ENCODE measurements around the gene CRHR2. TPM values are rescaled to one million over a fixed set of nuclear protein-coding genes. Genes with fewer than 3 reads are reported as not detected.
"Not testable (repeated sequence)": the region's sequence is repeated elsewhere in the genome, so short reads cannot be mapped to it uniquely, and the experiment has no call there.

The CRHR2 gene
- not detected in 2 replicates for total RNA-seq (2014; rRNA removed; shearing (Covaris generic))

GRCh38 chr7:30682212-30683083 is at the start of gene CRHR2:
Gene CRHR2, minus strand, starts transcription at chr7:30682456. Its CDS starts 176 bp downstream, at chr7:30682280.
- DNase-seq (ENCODE audit: low read depth), result no peak

- DNase-seq (ENCODE audit: low read depth), result peak; percentile 70
Observed at GRCh38 chr7:30731581-30731980, 49.3 kb upstream of the CRHR2 start.

- no peak for DNase-seq (ENCODE audit: low read depth)
Observed at GRCh38 chr7:30730996-30731395, 48.7 kb upstream of the CRHR2 start.

GRCh38 chr7:30730097-30730496 is 47.8 kb upstream of the CRHR2 start:
- DNase-seq (ENCODE audit: low read depth), result no peak

GRCh38 chr7:30729642-30730041 is 47.4 kb upstream of the CRHR2 start:
- DNase-seq (ENCODE audit: low read depth), result no peak

- DNase-seq (ENCODE audit: low read depth), result no peak
Observed at GRCh38 chr7:30728591-30729100, 46.4 kb upstream of the CRHR2 start.

- DNase-seq (ENCODE audit: low read depth), result peak; percentile 61
Observed at GRCh38 chr7:30727061-30727945, 45.0 kb upstream of the CRHR2 start.

GRCh38 chr7:30726296-30727006 is 44.2 kb upstream of the CRHR2 start:
- no peak for DNase-seq (ENCODE audit: low read depth)

GRCh38 chr7:30723776-30724175 is 41.5 kb upstream of the CRHR2 start:
- no peak for DNase-seq (ENCODE audit: low read depth)

GRCh38 chr7:30722671-30723070 is 40.4 kb upstream of the CRHR2 start:
- no peak for DNase-seq (ENCODE audit: low read depth)

- DNase-seq (ENCODE audit: low read depth), result no peak
Observed at GRCh38 chr7:30722187-30722586, 39.9 kb upstream of the CRHR2 start.

GRCh38 chr7:30721211-30721610 is 39.0 kb upstream of the CRHR2 start:
- DNase-seq (ENCODE audit: low read depth), result no peak

- DNase-seq (ENCODE audit: low read depth), result not testable (repeated sequence)
Observed at GRCh38 chr7:30719434-30719833, 37.2 kb upstream of the CRHR2 start.

- peak; percentile 61 for DNase-seq (ENCODE audit: low read depth)
Observed at GRCh38 chr7:30717181-30717580, 34.9 kb upstream of the CRHR2 start.

GRCh38 chr7:30714129-30714528 is 31.9 kb upstream of the CRHR2 start:
- DNase-seq (ENCODE audit: low read depth), result no peak

- DNase-seq (ENCODE audit: low read depth), result no peak
Observed at GRCh38 chr7:30713392-30713791, 31.1 kb upstream of the CRHR2 start.

- peak; percentile 24 for DNase-seq (ENCODE audit: low read depth)
Observed at GRCh38 chr7:30710669-30711068, 28.4 kb upstream of the CRHR2 start.

- no peak for DNase-seq (ENCODE audit: low read depth)
Observed at GRCh38 chr7:30709549-30709948, 27.3 kb upstream of the CRHR2 start.

GRCh38 chr7:30708983-30709382 is 26.7 kb upstream of the CRHR2 start:
- no peak for DNase-seq (ENCODE audit: low read depth)

GRCh38 chr7:30708412-30708811 is 26.2 kb upstream of the CRHR2 start:
- DNase-seq (ENCODE audit: low read depth), result no peak
